B cell (primary cell): ENCODE measurements around the gene COPS3. TPM values are rescaled to one million over a fixed set of nuclear protein-coding genes. Genes with fewer than 3 reads are reported as not detected.

Experiments used
- ATAC-seq: fragments of 200-7000 bp; cut with Tn5 transposase; one replicate; pipeline ENCODE4 v1.10.0; 2021; ENCODE audit warnings: low read depth, mild to moderate bottlenecking, moderate number of reproducible peaks, moderate library complexity
- CTCF ChIA-PET: fragments of 350-600 bp; sonication (Branson Sonifier 250); formaldehyde crosslinking; loops from one replicate; lab custom pipeline; 2021; ENCODE audit warnings: antibody characterized with exemption, inconsistent platforms; lab: Charles Lee
- POLR2A ChIA-PET: fragments of 350-600 bp; sonication (Branson Sonifier 250); formaldehyde crosslinking; loops from one replicate; lab custom pipeline; 2021; ENCODE audit warnings: antibody characterized with exemption; lab: Charles Lee
- DNase-seq: peaks from one replicate; pipeline ENCODE4 v3.0.0; 2013
- H2AFZ ChIP-seq: 2 replicates; pipeline ENCODE4 v1.6.1; 2012; ENCODE audit warnings: mild to moderate bottlenecking, low read depth, low read length; ENCODE audit not compliant: insufficient read depth, poor library complexity, severe bottlenecking
- H3K27ac ChIP-seq, 2 donors: 1 replicate in 1 of 2; 2 replicates in 1 of 2; pipeline ENCODE4 v1.5.1; 2012 to 2013; ENCODE audit warnings: low read length in 2 of 2, mild to moderate bottlenecking in 2 of 2, moderate library complexity in 1 of 2
- H3K27me3 ChIP-seq, 4 experiments: fragments of 200-600 bp in 1 of 4; sonication (generic) in 1 of 4; replicated peaks in 1 of 4; 1 replicate in 2 of 4; 2 replicates in 2 of 4; pipeline versions ENCODE4 v1.6.1 to v1.7.0; 2013 to 2016; ENCODE audit warnings: low read length in 3 of 4, mild to moderate bottlenecking in 2 of 4, mixed read lengths in 1 of 4, moderate library complexity in 1 of 4; ENCODE audit not compliant: insufficient read depth in 4 of 4, control insufficient read depth in 3 of 4; ENCODE audit errors: control extremely low read depth in 1 of 4
- H3K36me3 ChIP-seq, 2 experiments: replicated peaks in 1 of 2; 1 replicate in 1 of 2; 2 replicates in 1 of 2; pipeline versions ENCODE4 v1.6.1 to v1.7.1; 2013; ENCODE audit warnings: low read length in 1 of 2; ENCODE audit not compliant: insufficient read depth in 2 of 2, control insufficient read depth in 1 of 2; ENCODE audit errors: control extremely low read depth in 1 of 2, extremely low read depth in 1 of 2
- H3K4me1 ChIP-seq, 2 donors: fragments of 200-600 bp in 1 of 2; sonication (generic) in 1 of 2; 1 replicate in 1 of 2; 2 replicates in 1 of 2; pipeline versions ENCODE4 v1.5.1 to v1.6.1; 2013 to 2017; ENCODE audit warnings: low read length in 2 of 2; ENCODE audit not compliant: control insufficient read depth in 2 of 2, insufficient read depth in 2 of 2
- H3K4me2 ChIP-seq: replicated peaks from 2 replicates; pipeline ENCODE3; 2012; ENCODE audit warnings: mild to moderate bottlenecking, low read depth, low read length; ENCODE audit not compliant: poor library complexity, severe bottlenecking
- H3K4me3 ChIP-seq, 5 experiments: fragments of 200-600 bp in 1 of 5; sonication (generic) in 1 of 5; 1 replicate in 3 of 5; 2 replicates in 2 of 5; pipeline versions ENCODE4 v1.5.1 to v1.7.0; 2011 to 2016; ENCODE audit warnings: low read length in 4 of 5, mild to moderate bottlenecking in 4 of 5, low read depth in 2 of 5, control low read depth in 1 of 5, moderate library complexity in 1 of 5; ENCODE audit not compliant: insufficient read depth in 1 of 5; ENCODE audit errors: control extremely low read depth in 1 of 5, extremely low read depth in 1 of 5
- H3K79me2 ChIP-seq: fragments of 200-600 bp; sonication (generic); one replicate; pipeline ENCODE4 v1.6.0; 2016; ENCODE audit warnings: low read length; ENCODE audit not compliant: control insufficient read depth, insufficient read depth
- H3K9ac ChIP-seq: fragments of 200-600 bp; sonication (generic); 2 replicates; pipeline ENCODE4 v1.6.1; 2017; ENCODE audit warnings: mild to moderate bottlenecking, low read length, moderate library complexity
- H3K9me3 ChIP-seq, 3 donors: one replicate each; pipeline versions ENCODE4 v1.6.1 to v1.7.1; 2013; ENCODE audit warnings: low read length in 2 of 3; ENCODE audit not compliant: control insufficient read depth in 2 of 3, insufficient read depth in 1 of 3; ENCODE audit errors: control extremely low read depth in 1 of 3
- H4K20me1 ChIP-seq: 2 replicates; pipeline ENCODE4 v1.6.0; 2012; ENCODE audit warnings: mild to moderate bottlenecking, low read length; ENCODE audit not compliant: insufficient read depth, control insufficient read depth, poor library complexity, severe bottlenecking
- H3K27ac Mint-ChIP-seq: one replicate; pipeline ENCODE4 v1.8.0; 2021; ENCODE audit warnings: mixed read lengths
- H3K27me3 Mint-ChIP-seq: one replicate; pipeline ENCODE4 v1.8.0; 2021; ENCODE audit warnings: mixed read lengths
- H3K4me1 Mint-ChIP-seq: one replicate; pipeline ENCODE4 v1.8.0; 2021; ENCODE audit warnings: mixed read lengths
- H3K4me3 Mint-ChIP-seq: one replicate; pipeline ENCODE4 v1.8.0; 2021; ENCODE audit warnings: mixed read lengths
- H3K9me3 Mint-ChIP-seq: one replicate; pipeline ENCODE4 v1.8.0; 2022; ENCODE audit warnings: mixed read lengths; ENCODE audit not compliant: insufficient read depth
- CTCF ChIP-seq: fragments of 200-600 bp; IDR thresholded peaks from one replicate; pipeline ENCODE4 v1.8.0; 2022; ENCODE audit warnings: antibody characterized with exemption, mild to moderate bottlenecking
- EZH2 ChIP-seq: IDR thresholded peaks from 2 replicates; pipeline ENCODE4 v1.6.1; 2012; ENCODE audit warnings: borderline replicate concordance, low read depth, mild to moderate bottlenecking, moderate library complexity, low read length; ENCODE audit not compliant: insufficient read depth, poor library complexity, severe bottlenecking
- WGBS: methylation state at CpG from one replicate; pipeline ENCODE4 v1.1.5; 2013; ENCODE audit warnings: missing lambda C conversion rate; ENCODE audit not compliant: insufficient coverage; 5-methylcytosine and 5-hydroxymethylcytosine counted together
- intact Hi-C: fragments of 100-400 bp; cut with micrococcal nuclease; formaldehyde crosslinking; loops from one replicate; pipeline ENCODE4 v1.10.0; 2022
- polyA plus RNA-seq: library from polyadenylated mRNA; depleted of rRNA; stranded (reverse); fragments of >200 nt; gene quantifications from 2 replicates; pipeline ENCODE4 v1.2.3, GENCODE V29; 2012
- total RNA-seq, 2 donors: library from RNA; stranded (reverse); fragments of 120-200 nt in 1 of 2; gene quantifications; 1 replicate in 1 of 2; 2 replicates in 1 of 2; pipeline versions ENCODE4 v1.2.3 to v1.2.4, GENCODE V29; 2013 to 2022

The COPS3 gene
- total and polyA plus RNA-seq, 2 donors (not counting 1 experiment from before 2014, with no cell fraction given), result 37.2 to 45.5 TPM

GRCh38 chr17:17321356-17322025, 40.4 kb upstream of the COPS3 start:
- TF ChIP-seq CTCF, result no peak
- Histone ChIP-seq H3K4me1 (no peaks in the 10 kb centered on the region), H3K79me2 (no peaks in the 10 kb centered on the region), H3K4me2 (no peak overlapping the region), H3K9ac (no peak overlapping the region), H3K27me3 (no peaks in the 10 kb centered on the region), H3K27ac (no peak overlapping the region), H2AFZ (no peak overlapping the region), H3K4me3 (no peak overlapping the region), H3K9me3 (no peaks in the 10 kb centered on the region), H3K36me3 (no peaks in the 10 kb centered on the region), H4K20me1 (no peaks in the 10 kb centered on the region)
- Mint-ChIP-seq H3K27ac (no peak overlapping the region), H3K27me3 (no peaks in the 10 kb centered on the region), H3K4me1 (no peaks in the 10 kb centered on the region), H3K9me3 (no peaks in the 10 kb centered on the region), H3K4me3 (no peak overlapping the region)
- intact Hi-C loops, result no loop called here
- ATAC-seq, result no peak
- no peak for DNase-seq
- ChIA-PET CTCF (interaction anchor here (0.5 kb wide), 1 partner anchor 130 kb away, joined by 3 read pairs; no protein-coding TSS in a partner anchor), POLR2A (no interaction called here)
- 94% methylated on average over 11 of the region's 11 CpGs for WGBS

- no peaks in the 10 kb centered on the region for H3K4me1 Mint-ChIP-seq
- H4K20me1 ChIP-seq, result no peaks in the 10 kb centered on the region
- no peaks in the 10 kb centered on the region for H3K36me3 ChIP-seq
- no peak overlapping the region for H3K27ac ChIP-seq
- no peaks in the 10 kb centered on the region for H3K9me3 Mint-ChIP-seq
- no peak overlapping the region for H2AFZ ChIP-seq
- no peaks in the 10 kb centered on the region for H3K4me1 ChIP-seq
- H3K27ac Mint-ChIP-seq, result no peak overlapping the region
- POLR2A ChIA-PET, result no interaction called here
- no peak for TF ChIP-seq EZH2
- TF ChIP-seq CTCF, result no peak
- intact Hi-C loops, result no loop called here
- CTCF ChIA-PET, result no interaction called here
- no peaks in the 10 kb centered on the region for H3K79me2 ChIP-seq
- H3K9ac ChIP-seq, result no peak overlapping the region
- no peak overlapping the region for H3K4me3 ChIP-seq
- no peaks in the 10 kb centered on the region for H3K27me3 ChIP-seq
- no peaks in the 10 kb centered on the region for H3K9me3 ChIP-seq
- no peak overlapping the region for H3K4me2 ChIP-seq
- no peak for ATAC-seq
- DNase-seq, result no peak
- no peaks in the 10 kb centered on the region for H3K27me3 Mint-ChIP-seq
- 98% methylated on average over 9 of the region's 10 CpGs for WGBS
- no peak overlapping the region for H3K4me3 Mint-ChIP-seq
Measured at GRCh38 chr17:17320911-17321220, 39.8 kb upstream of the COPS3 start.
